ENCODE data around the gene COL1A1. TPM values are rescaled to one million over a fixed set of nuclear protein-coding genes. Genes with fewer than 3 reads are reported as not detected.
A peak's percentile ranks its signal among the peaks of the same experiment; 100 is the strongest.

COL1A1 gene
- polyA plus RNA-seq, 3 donors: not detected

- no peaks in the 10 kb centered on the region for H3K9me3 ChIP-seq (replicated peaks in 1 of 2; ENCODE audit: control insufficient read depth in 1 of 2, insufficient read depth in 1 of 2, low read length in 2 of 2)
- H3K9ac ChIP-seq (ENCODE audit: insufficient read depth, low read length, poor library complexity, severe bottlenecking): peak overlapping the region; percentile 90
- peak overlapping the region; percentile 95 to 98 (median 96) for H3K27ac Mint-ChIP-seq
- H3K36me3 ChIP-seq (replicated peaks in 1 of 2; ENCODE audit: control insufficient read depth in 1 of 2, insufficient read depth in 2 of 2, low read length in 2 of 2): peaks cover 22 to 32% of the 10 kb centered on the region in 2 donors
- H3K27ac ChIP-seq (ENCODE audit: low read depth in 1 of 2, low read length in 2 of 2): peak overlapping the region; percentile 83 to 93
- peak overlapping the region; percentile 83 to 100 (median 95) for H3K4me3 ChIP-seq (replicated peaks in 1 of 3; ENCODE audit: low read depth in 2 of 3, low read length in 3 of 3)
- peaks cover 0 to 2% (median 1%) of the 10 kb centered on the region in 3 donors for H3K27me3 Mint-ChIP-seq (ENCODE audit: low read depth in 3 of 3)
- H3K9me3 Mint-ChIP-seq: peaks cover 0 to 4% (median 0%) of the 10 kb centered on the region in 7 donors
- TF ChIP-seq, protein P1, sequence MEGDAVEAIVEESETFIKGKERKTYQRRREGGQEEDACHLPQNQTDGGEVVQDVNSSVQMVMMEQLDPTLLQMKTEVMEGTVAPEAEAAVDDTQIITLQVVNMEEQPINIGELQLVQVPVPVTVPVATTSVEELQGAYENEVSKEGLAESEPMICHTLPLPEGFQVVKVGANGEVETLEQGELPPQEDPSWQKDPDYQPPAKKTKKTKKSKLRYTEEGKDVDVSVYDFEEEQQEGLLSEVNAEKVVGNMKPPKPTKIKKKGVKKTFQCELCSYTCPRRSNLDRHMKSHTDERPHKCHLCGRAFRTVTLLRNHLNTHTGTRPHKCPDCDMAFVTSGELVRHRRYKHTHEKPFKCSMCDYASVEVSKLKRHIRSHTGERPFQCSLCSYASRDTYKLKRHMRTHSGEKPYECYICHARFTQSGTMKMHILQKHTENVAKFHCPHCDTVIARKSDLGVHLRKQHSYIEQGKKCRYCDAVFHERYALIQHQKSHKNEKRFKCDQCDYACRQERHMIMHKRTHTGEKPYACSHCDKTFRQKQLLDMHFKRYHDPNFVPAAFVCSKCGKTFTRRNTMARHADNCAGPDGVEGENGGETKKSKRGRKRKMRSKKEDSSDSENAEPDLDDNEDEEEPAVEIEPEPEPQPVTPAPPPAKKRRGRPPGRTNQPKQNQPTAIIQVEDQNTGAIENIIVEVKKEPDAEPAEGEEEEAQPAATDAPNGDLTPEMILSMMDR (IDR thresholded peaks at IDR 0.05): no peak
- no peak overlapping the region for H2AFZ ChIP-seq (ENCODE audit: insufficient read depth, low read depth, low read length, poor library complexity, severe bottlenecking)
- peaks cover 76% of the 10 kb centered on the region for H4K20me1 ChIP-seq (ENCODE audit: insufficient read depth, low read length)
- H3K4me1 ChIP-seq (ENCODE audit: control insufficient read depth in 1 of 2, insufficient read depth in 2 of 2, low read length in 2 of 2): peaks cover 59 to 69% of the 10 kb centered on the region in 2 donors
- peaks cover 34 to 39% of the 10 kb centered on the region in 2 donors for H3K36me3 Mint-ChIP-seq
- peaks cover 90% of the 10 kb centered on the region for H3K79me2 ChIP-seq (ENCODE audit: insufficient read depth, low read length)
- peak overlapping the region; percentile 99 for H3K4me2 ChIP-seq (replicated peaks; ENCODE audit: extremely low read depth, low read length, poor library complexity, severe bottlenecking)
- intact Hi-C loops (cut with micrococcal nuclease): loop anchor here in 1 of 2 donors (1.0 kb wide), 2 partner anchors 8 to 53 kb away; partner anchors contain the start of gene PDK2
- H3K27me3 ChIP-seq (ENCODE audit: control insufficient read depth in 2 of 2, insufficient read depth in 2 of 2, low read length in 2 of 2): no peaks in the 10 kb centered on the region
- H3K4me1 Mint-ChIP-seq: peaks cover 55% of the 10 kb centered on the region
- peak overlapping the region; percentile 100 for H3K4me3 Mint-ChIP-seq
- 0% methylated on average over 4 of the region's 25 CpGs for WGBS (ENCODE audit: insufficient coverage)
- DNase-seq: peak; percentile 87 to 95 (median 89)
Observed at GRCh38 chr17:50148226-50149090, 53.0 kb downstream of the COL1A1 start.

- peaks cover 57 to 69% of the 10 kb centered on the region in 2 donors for H3K4me1 ChIP-seq (ENCODE audit: control insufficient read depth in 1 of 2, insufficient read depth in 2 of 2, low read length in 2 of 2)
- H4K20me1 ChIP-seq (ENCODE audit: insufficient read depth, low read length): peaks cover 82% of the 10 kb centered on the region
- peak overlapping the region; percentile 95 to 98 (median 96) for H3K27ac Mint-ChIP-seq
- peak overlapping the region; percentile 100 for H3K4me3 Mint-ChIP-seq
- peaks cover 95% of the 10 kb centered on the region for H3K79me2 ChIP-seq (ENCODE audit: insufficient read depth, low read length)
- H3K27me3 ChIP-seq (ENCODE audit: control insufficient read depth in 2 of 2, insufficient read depth in 2 of 2, low read length in 2 of 2): no peaks in the 10 kb centered on the region
- H3K36me3 Mint-ChIP-seq: peaks cover 41 to 45% of the 10 kb centered on the region in 2 donors
- DNase-seq: no peak
- TF ChIP-seq, protein P1 (IDR thresholded peaks at IDR 0.05): no peak
- peaks cover 0 to 4% (median 0%) of the 10 kb centered on the region in 7 donors for H3K9me3 Mint-ChIP-seq
- H3K27me3 Mint-ChIP-seq (ENCODE audit: low read depth in 3 of 3): peaks cover 0 to 2% (median 1%) of the 10 kb centered on the region in 3 donors
- peak overlapping the region; percentile 83 to 100 (median 95) for H3K4me3 ChIP-seq (replicated peaks in 1 of 3; ENCODE audit: low read depth in 2 of 3, low read length in 3 of 3)
- H3K9ac ChIP-seq (ENCODE audit: insufficient read depth, low read length, poor library complexity, severe bottlenecking): peak overlapping the region; percentile 90
- intact Hi-C loops (cut with micrococcal nuclease): loop anchor here in 1 of 2 donors (1.0 kb wide), 2 partner anchors 8 to 53 kb away; partner anchors contain the start of gene PDK2
- peaks cover 60% of the 10 kb centered on the region for H3K4me1 Mint-ChIP-seq
- H3K36me3 ChIP-seq (replicated peaks in 1 of 2; ENCODE audit: control insufficient read depth in 1 of 2, insufficient read depth in 2 of 2, low read length in 2 of 2): peaks cover 29 to 39% of the 10 kb centered on the region in 2 donors
- H2AFZ ChIP-seq (ENCODE audit: insufficient read depth, low read depth, low read length, poor library complexity, severe bottlenecking): no peak overlapping the region
- WGBS (ENCODE audit: insufficient coverage): 9% methylated on average over 3 of the region's 5 CpGs
- peak overlapping the region; percentile 83 to 93 for H3K27ac ChIP-seq (ENCODE audit: low read depth in 1 of 2, low read length in 2 of 2)
- H3K4me2 ChIP-seq (replicated peaks; ENCODE audit: extremely low read depth, low read length, poor library complexity, severe bottlenecking): peak overlapping the region; percentile 99
- no peaks in the 10 kb centered on the region for H3K9me3 ChIP-seq (replicated peaks in 1 of 2; ENCODE audit: control insufficient read depth in 1 of 2, insufficient read depth in 1 of 2, low read length in 2 of 2)
Observed at GRCh38 chr17:50147841-50148225, 53.6 kb downstream of the COL1A1 start.

Measured in CD14-positive monocyte (primary cell).